Measurements from ENCODE around the gene TIMM44. TPM values are rescaled to one million over a fixed set of nuclear protein-coding genes. Genes with fewer than 3 reads are reported as not detected.
A peak's percentile ranks its signal among the peaks of the same experiment; 100 is the strongest.

The TIMM44 gene
- total and polyA plus RNA-seq, 2 of the 8 experiments (the other 6 are each of a cell fraction or from before 2014, with no cell fraction given): 131 to 150 TPM

DNA sequence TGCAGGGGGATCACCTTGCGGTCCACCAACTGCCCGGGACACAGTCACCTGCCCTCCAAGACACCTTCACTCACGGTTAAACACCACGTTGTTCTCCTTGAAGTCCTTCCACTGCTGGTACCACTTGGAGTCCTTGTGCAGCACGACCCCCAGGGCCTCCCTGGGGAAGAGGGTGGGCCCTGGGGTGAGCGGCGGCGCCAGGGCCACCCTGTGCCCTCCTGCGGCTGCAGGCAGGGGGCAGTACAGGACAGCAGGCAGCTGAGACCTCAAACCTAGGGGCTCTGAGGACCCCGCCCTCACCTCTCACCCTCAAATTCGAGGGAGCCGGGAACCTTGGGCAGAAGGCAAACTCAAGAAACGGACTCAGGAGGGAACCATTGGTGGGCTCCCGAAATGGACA lies 10.1 kb downstream of the TIMM44 start:
- no peaks in the 10 kb centered on the region for H3K27me3 ChIP-seq (replicated peaks in 1 of 4; ENCODE audit: control insufficient read depth in 3 of 4, extremely low read depth in 1 of 4, insufficient read depth in 3 of 4, low read length in 3 of 4)
- 88% methylated on average over 9 of the region's 14 CpGs; no CpG with 5 or more reads in 1 of the 2 experiments for WGBS, 2 experiments (ENCODE audit: extremely low coverage in 1 of 2, insufficient coverage in 1 of 2, insufficient read length in 1 of 2, insufficient replicate concordance in 2 of 2, low coverage in 1 of 2, low lambda C conversion rate in 2 of 2, missing lambda C conversion rate in 1 of 2)
- no peak overlapping the region for H2BK120ac ChIP-seq (replicated peaks; ENCODE audit: low read depth, low read length)
- H3K4me3 ChIP-seq (ENCODE audit: extremely low read depth in 1 of 4, insufficient read depth in 2 of 4, low read depth in 3 of 4, low read length in 4 of 4): no peak overlapping the region
- H2BK5ac ChIP-seq (ENCODE audit: low read depth, low read length): no peak overlapping the region
- H2AFZ ChIP-seq (ENCODE audit: low read length): no peak overlapping the region
- H2BK15ac ChIP-seq (ENCODE audit: low read length): no peak overlapping the region
- ChIA-PET POLR2A (ENCODE audit: partially characterized antibody) (interaction anchor here (10.4 kb wide), 1 partner anchor 8 kb away, joined by 205 read pairs; the partner anchor contains the start of gene TIMM44), CTCF (ENCODE audit: partially characterized antibody) (interaction anchor here (0.6 to 2.0 kb wide), 7 partner anchors 8 to 338 kb away, joined by 3 to 5 read pairs (median 3); partner anchors contain the start of gene TIMM44)
- no peak overlapping the region for H4K8ac ChIP-seq (ENCODE audit: extremely low read depth, insufficient read depth, low read length)
- H3K56ac ChIP-seq (replicated peaks; ENCODE audit: insufficient read length, low read depth, low read length): no peak overlapping the region
- H3K18ac ChIP-seq (ENCODE audit: extremely low read depth, low read length): no peak overlapping the region
- no peaks in the 10 kb centered on the region for H3K79me2 ChIP-seq (ENCODE audit: control insufficient read depth in 1 of 2, insufficient read depth in 2 of 2, low read length in 2 of 2)
- DNase-seq (ENCODE audit: low read depth in 1 of 2, low spot score in 2 of 2) (no peak), FAIRE-seq (no peak)
- no peaks in the 10 kb centered on the region for H3K23me2 ChIP-seq (ENCODE audit: low read depth, low read length)
- H3K27ac ChIP-seq (ENCODE audit: low read depth, low read length): no peak overlapping the region
- no peaks in the 10 kb centered on the region for H3K9me3 ChIP-seq (ENCODE audit: insufficient read depth in 2 of 2, low read depth in 1 of 2, low read length in 1 of 2)
- H3K36me3 ChIP-seq (ENCODE audit: control insufficient read depth in 2 of 4, insufficient read depth in 4 of 4, low read length in 3 of 4): peaks cover 26 to 78% (median 55%) of the 10 kb centered on the region in 4 experiments
- H3K4ac ChIP-seq (replicated peaks; ENCODE audit: insufficient read length, low read depth, low read length): no peak overlapping the region
- H2AK5ac ChIP-seq (ENCODE audit: low read depth, low read length): no peak overlapping the region
- H3K4me1 ChIP-seq (replicated peaks in 1 of 4; ENCODE audit: control insufficient read depth in 3 of 4, insufficient read depth in 4 of 4, low read length in 3 of 4): no peaks in the 10 kb centered on the region
- TF ChIP-seq RAD21 (IDR thresholded peaks at IDR 0.05 in 1 of 2, conservative IDR thresholded peaks at IDR 0.05 in 1 of 2; ENCODE audit: low read depth in 2 of 2, low read length in 2 of 2) (peak; percentile 28 to 54; a peak in 3 of 4 replicates), SRF (IDR thresholded peaks at IDR 0.05; ENCODE audit: low read depth, low read length) (no peak), GTF2F1 (IDR thresholded peaks at IDR 0.05; ENCODE audit: borderline replicate concordance, low read depth, low read length) (no peak), SAP30 (IDR thresholded peaks at IDR 0.05; ENCODE audit: insufficient read depth, insufficient replicate concordance, low read length) (no peak), CEBPB (IDR thresholded peaks at IDR 0.05; ENCODE audit: low read depth, low read length) (no peak)
- TF ChIP-seq, protein P1, sequence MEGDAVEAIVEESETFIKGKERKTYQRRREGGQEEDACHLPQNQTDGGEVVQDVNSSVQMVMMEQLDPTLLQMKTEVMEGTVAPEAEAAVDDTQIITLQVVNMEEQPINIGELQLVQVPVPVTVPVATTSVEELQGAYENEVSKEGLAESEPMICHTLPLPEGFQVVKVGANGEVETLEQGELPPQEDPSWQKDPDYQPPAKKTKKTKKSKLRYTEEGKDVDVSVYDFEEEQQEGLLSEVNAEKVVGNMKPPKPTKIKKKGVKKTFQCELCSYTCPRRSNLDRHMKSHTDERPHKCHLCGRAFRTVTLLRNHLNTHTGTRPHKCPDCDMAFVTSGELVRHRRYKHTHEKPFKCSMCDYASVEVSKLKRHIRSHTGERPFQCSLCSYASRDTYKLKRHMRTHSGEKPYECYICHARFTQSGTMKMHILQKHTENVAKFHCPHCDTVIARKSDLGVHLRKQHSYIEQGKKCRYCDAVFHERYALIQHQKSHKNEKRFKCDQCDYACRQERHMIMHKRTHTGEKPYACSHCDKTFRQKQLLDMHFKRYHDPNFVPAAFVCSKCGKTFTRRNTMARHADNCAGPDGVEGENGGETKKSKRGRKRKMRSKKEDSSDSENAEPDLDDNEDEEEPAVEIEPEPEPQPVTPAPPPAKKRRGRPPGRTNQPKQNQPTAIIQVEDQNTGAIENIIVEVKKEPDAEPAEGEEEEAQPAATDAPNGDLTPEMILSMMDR (IDR thresholded peaks at IDR 0.05; ENCODE audit: control extremely low read depth in 1 of 3, insufficient read depth in 1 of 3, low read depth in 1 of 3, low read length in 3 of 3): peak; percentile 42 to 69 (median 49)
- peaks cover 6 to 10% of the 10 kb centered on the region in 2 experiments for H4K20me1 ChIP-seq (replicated peaks in 1 of 2; ENCODE audit: control insufficient read depth in 1 of 2, insufficient read depth in 2 of 2, low read length in 2 of 2)
- no peak overlapping the region for H3K4me2 ChIP-seq (ENCODE audit: insufficient read depth in 1 of 2, low read depth in 2 of 2, low read length in 2 of 2)
- no peak overlapping the region for H4K5ac ChIP-seq (ENCODE audit: insufficient read length, low read depth, low read length)
- no peaks in the 10 kb centered on the region for H3K79me1 ChIP-seq (ENCODE audit: low read depth, low read length)
- H3K14ac ChIP-seq (ENCODE audit: insufficient read length): no peak overlapping the region
- no peak overlapping the region for H3K9ac ChIP-seq (replicated peaks in 1 of 4; ENCODE audit: extremely low read depth in 1 of 4, low read depth in 3 of 4, low read length in 3 of 4)
- H4K91ac ChIP-seq (replicated peaks; ENCODE audit: insufficient read length, low read length): no peak overlapping the region
- H2BK12ac ChIP-seq (ENCODE audit: low read depth, low read length): no peak overlapping the region
- H2BK20ac ChIP-seq (ENCODE audit: low read length): no peak overlapping the region
- no peak overlapping the region for H3K23ac ChIP-seq (ENCODE audit: insufficient read length)
